GM12892 (cell line): Measurements from ENCODE around the gene APOB.

Source experiments
- POLR2A ChIP-seq: IDR thresholded peaks from 2 replicates; pipeline ENCODE4 v1.6.1; 2011; ENCODE audit warnings: low read depth, low read length, control low read depth
- POLR2AphosphoS5 ChIP-seq: IDR thresholded peaks from 2 replicates; pipeline ENCODE4 v1.6.1; 2011; ENCODE audit warnings: low read depth, low read length, control low read depth
- TAF1 ChIP-seq: IDR thresholded peaks from 2 replicates; pipeline ENCODE4 v1.6.1; 2011; ENCODE audit warnings: low read depth, mild to moderate bottlenecking, control low read depth, low read length, borderline replicate concordance

DNA sequence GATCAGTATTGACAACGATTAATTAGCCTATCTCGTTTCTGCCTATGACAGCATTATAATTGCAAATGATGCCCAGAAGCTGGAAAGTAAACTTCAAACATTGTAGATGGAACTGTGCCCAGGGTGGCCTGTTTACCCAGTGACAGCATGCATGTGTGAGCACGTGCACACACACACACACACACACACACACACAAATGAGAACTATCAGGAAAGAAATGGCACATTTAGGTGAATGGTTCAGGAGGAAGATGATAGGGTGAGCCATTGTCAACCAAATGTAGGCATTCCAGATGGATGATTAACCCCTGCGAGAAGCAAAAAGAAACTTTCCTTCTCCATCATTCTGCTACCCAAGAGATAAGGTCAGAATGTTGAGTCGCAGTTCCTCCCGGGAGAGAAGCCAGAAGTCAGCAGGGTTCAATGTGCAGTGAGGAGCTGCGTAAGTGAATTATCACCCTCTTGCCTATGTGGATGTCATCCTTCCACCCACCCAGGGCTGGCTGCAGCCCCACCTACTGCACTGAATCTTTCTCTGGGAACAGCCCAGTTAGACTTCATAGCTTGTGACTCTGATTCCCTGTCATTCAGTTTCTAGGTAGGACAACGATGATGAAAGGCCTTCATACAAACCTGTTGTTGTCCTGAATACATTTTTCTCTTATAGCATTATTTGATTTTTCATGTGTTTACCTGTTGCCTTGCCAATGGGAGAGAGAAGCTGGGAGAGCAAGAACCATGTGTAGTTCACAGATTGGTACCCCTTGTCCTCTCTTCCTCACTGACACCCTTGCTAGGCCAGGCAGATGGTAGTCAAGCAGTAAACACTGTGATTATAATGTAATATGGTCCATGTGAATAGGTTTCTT lies 3.5 kb upstream of the APOB start:
- no peak for TF ChIP-seq POLR2AphosphoS5
- no peak for TF ChIP-seq POLR2A
- no peak for TF ChIP-seq TAF1
